Gastrocnemius medialis (tissue), 4 donors: Measurements from ENCODE around the gene TOMM20.
"Not testable (repeated sequence)": the region's sequence is repeated elsewhere in the genome, so short reads cannot be mapped to it uniquely, and the experiment has no call there.

Experiments used
- CTCF ChIP-seq, 5 experiments: fragments of 450-650 bp in 3 of 5; fragments of 200-600 bp in 2 of 5; sonication (generic) in 2 of 5; IDR thresholded peaks in 4 of 5; conservative IDR thresholded peaks in 1 of 5; 1 replicate in 4 of 5; 2 replicates in 1 of 5; pipeline ENCODE4 v1.5.1; 2016 to 2019; ENCODE audit warnings: antibody characterized with exemption in 5 of 5, mild to moderate bottlenecking in 3 of 5, moderate library complexity in 3 of 5
- POLR2A ChIP-seq, 2 donors: fragments of 450-650 bp; IDR thresholded peaks; one replicate each; pipeline ENCODE4 v1.6.1; 2017; ENCODE audit warnings: antibody characterized with exemption in 2 of 2, mild to moderate bottlenecking in 2 of 2, moderate library complexity in 2 of 2

GRCh38 chr1:235091319-235092044, 37.2 kb downstream of the TOMM20 start:
- not testable (repeated sequence) for TF ChIP-seq CTCF (IDR thresholded peaks at IDR 0.05 in 4 of 5, conservative IDR thresholded peaks at IDR 0.05 in 1 of 5); POLR2A (IDR thresholded peaks at IDR 0.05)
